T47D (cell line): ENCODE data around the gene FKBP7.

Source experiments
- DNase-seq, 2 experiments: peaks; one replicate each; pipeline versions ENCODE4 v3.0.0 to v3.0.0-alpha.2; 2011 to 2012; ENCODE audit warnings: low read depth in 1 of 2, low spot score in 1 of 2
- JUND ChIP-seq: IDR thresholded peaks from 2 replicates; pipeline ENCODE4 v1.6.1; 2012; ENCODE audit warnings: low read depth
- in situ Hi-C: cut with HindIII; loops from 2 replicates; pipeline ENCODE4 v1.10.0; 2016; ENCODE audit warnings: low sequenced_read_pairs, low pct_unique_long_range_greater_than_20kb

FKBP7 gene

DNA sequence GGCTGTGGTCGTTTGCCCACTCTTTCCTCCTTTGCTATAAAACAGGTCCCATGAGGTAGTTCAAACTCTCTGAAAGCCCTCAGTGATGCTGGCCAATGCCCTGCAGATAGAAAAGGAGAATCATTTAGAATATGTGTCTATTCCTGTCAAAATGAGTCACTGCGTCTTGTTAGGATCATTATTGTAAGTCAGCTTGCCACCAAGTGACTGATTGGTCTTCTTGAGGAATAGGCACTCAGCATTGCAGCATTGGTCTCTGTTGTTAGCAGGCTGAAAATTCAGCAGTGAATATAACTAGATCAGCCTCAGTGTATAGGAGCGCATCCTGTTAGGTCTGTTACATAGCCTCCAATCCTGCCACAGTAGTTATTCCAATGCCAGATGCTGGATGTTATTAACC lies 56.3 kb downstream of the FKBP7 start:
- in situ Hi-C loops, result no loop called here
- no peak for TF ChIP-seq JUND
- DNase-seq, result no peak

DNA sequence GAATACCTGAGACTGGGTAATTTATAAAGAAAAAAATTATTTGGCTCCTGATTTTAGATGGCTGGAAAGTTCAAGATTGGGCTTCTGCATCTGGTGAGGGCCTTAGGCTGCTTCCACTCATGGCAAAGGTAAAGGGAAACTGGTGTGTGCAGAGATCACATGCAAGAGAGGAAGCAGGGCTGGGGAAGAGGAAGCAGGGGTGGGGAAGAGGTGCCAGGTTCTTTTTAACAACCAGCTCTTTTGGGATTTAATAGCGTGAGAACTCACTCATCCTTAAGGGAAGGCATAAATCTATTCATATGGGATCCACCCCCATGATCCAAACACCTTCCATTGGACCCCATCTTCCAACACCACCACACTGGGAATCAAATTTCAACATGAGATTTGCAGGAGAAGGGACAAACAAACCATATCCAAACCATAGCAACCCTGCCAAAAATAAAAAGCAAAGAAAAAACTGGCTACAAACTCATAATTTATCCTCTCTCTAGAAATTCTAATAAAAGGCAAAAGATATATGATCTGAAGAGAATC lies 57.9 kb downstream of the FKBP7 start:
- DNase-seq, result no peak
- no peak for TF ChIP-seq JUND
- in situ Hi-C loops, result no loop called here

DNA sequence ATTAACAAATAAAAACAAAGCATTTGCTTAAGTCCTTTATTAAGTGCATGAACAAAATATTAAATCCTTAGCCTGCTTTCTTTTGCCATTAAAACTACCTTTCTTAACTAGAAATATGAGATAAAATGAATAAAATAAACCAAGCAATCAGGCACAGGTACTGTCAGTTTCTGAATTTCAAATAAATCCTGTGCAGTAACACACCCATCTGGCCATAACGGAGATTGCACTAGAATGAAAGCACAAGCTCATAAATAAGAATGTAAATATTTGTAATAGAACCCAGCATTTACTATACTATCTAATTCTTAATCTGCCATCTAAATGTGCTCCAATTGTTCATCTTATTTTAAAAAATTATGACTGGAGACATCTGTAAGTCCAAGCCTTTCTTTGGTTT lies 59.3 kb downstream of the FKBP7 start:
- TF ChIP-seq JUND, result no peak
- peak in 1 of 2 experiments; percentile 29 for DNase-seq
- in situ Hi-C loops, result no loop called here

DNA sequence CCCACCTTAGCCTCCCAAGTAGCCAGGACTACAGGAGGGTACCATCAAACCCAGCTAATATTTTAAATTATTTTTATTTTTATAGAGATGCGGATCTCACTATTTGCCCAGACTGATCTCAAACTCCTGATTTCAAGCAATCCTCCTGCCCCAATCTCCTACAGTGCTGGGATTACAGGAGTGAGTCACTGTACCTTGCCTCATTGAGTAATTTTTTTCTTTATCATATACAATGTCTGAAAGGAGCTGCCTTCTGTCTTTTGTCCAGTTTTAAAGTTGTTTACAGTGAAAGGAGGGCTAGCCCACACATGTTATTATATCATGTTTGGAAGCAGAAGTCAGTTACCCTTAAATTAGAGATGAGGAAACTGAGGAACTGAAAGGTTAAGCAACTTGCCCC lies 60.0 kb downstream of the FKBP7 start:
- in situ Hi-C loops, result no loop called here
- no peak for DNase-seq
- TF ChIP-seq JUND, result no peak

DNA sequence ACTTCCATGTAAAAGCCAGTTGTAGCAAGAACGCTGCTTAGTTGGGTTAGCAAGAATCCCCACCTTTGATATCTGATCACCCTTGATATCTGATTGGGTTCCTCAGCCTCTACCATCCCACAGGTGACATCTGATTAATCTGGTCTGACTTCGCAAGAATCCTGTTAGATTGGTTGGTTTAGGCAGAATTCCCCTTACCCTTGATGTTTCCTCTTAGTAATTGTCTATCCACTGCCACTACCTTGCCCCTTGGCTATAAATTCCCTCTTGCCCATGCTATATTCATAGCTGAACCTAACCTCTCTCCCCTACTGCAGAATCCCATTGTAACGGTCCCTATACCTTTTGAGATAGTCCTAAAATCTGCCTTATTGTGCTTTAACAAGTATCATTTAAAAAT lies 60.5 kb downstream of the FKBP7 start:
- in situ Hi-C loops, result no loop called here
- DNase-seq, result no peak
- no peak for TF ChIP-seq JUND

DNA sequence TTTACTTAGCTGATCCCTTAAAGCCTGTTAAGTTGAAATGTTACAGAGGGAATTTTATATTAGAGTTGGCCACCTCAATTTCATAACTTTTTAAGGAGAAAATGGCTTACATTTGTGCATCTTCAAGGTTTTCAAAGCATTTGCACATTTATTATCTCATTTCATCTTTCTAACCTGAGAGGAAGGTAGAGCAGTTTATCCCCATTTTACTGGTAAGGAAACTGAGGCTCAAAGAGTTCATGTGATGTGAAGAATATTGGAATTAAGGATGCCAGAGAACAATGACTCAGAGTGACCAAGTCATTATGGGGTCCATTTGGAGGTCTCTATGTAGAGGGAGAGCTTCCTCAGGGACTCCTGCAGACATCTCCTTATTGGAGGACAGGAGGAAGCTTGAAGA lies 62.4 kb downstream of the FKBP7 start:
- in situ Hi-C loops, result no loop called here
- DNase-seq, result no peak
- TF ChIP-seq JUND, result no peak

DNA sequence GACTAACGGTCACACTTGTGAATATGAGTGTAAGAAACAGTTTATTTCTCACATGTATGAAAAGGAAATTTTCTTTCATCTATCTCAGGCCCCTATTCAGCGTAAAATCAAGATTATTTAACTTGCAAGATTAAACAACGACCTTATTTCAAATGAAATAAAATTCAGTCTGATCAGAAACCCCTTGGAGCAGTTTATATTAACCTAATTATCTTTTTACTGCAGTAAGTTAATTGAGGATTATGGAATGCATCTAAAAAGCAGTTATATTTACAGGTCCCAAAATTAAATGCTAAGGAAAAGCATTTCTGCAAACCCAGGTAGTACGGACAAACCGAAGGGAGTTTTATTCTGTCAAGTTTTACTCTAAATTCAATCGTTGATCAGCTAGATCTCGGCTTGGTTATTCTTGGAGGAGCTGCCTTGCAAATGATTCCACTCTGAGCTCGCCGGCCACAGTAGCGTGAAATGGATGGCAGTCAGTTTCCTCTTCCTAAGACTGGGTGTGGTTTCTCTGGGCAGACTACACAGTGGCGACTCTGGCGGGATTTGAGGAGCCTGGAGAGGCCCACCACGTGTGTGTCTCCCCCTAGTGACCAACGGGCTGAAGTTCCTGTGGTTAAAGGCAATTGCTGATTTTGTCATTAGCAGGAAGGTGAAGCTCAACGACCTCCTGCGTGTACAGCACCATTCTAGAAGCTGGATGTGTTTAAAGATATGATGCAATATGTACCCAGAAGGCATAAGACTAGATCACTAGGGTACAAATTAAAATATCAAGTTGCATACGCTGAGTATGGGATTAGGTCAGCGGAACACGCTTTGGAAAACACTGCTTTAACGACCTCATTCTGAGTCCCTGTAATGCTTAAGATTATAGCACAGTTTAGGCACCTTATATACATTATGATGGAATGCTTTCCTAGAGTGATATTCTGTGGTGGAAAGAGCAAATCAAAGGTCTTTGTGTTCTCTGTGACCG lies 63.8 kb downstream of the FKBP7 start:
- in situ Hi-C loops, result no loop called here
- no peak for TF ChIP-seq JUND
- peak; percentile 31 to 91 for DNase-seq
